GM18502 (cell line): ENCODE results near the gene KLHL29.

ENCODE experiments used
- ATAC-seq: cut with Tn5 transposase; IDR thresholded peaks from one replicate; pipeline ENCODE4 v1.9.1; 2021; ENCODE audit warnings: mild to moderate bottlenecking; ENCODE audit not compliant: unreplicated experiment, poor library complexity

The KLHL29 gene

GRCh38 chr2:23617811-23618215 is 232.8 kb downstream of the KLHL29 start:
- no peak for ATAC-seq

GRCh38 chr2:23618265-23618664 is 233.3 kb downstream of the KLHL29 start:
- no peak for ATAC-seq

- ATAC-seq = no peak
Observed at GRCh38 chr2:23618794-23619530, 234.0 kb downstream of the KLHL29 start.

DNA sequence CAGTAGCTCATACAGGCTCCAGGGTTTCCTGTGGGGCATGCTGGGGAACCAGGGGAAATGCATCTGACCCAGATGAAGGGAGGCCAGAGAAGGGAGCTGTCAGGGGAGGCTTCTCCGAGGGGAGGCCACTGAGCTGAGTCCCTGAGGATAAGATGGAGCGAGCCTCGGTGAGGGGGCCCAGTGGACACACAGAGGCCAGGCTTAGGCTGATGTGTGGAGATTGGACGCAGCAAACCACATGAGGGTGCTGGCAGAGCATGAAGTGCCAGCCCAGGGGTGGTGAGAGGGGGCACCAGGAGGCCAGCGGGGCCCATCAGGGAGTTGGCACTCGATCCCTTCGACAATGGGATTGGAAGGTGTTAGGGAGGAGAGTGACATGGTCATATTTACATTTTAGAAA is 235.0 kb downstream of the KLHL29 start:
- ATAC-seq = no peak

- no peak for ATAC-seq
Observed at GRCh38 chr2:23620841-23621341, 235.9 kb downstream of the KLHL29 start.

- no peak for ATAC-seq
Observed at GRCh38 chr2:23621616-23622015, 236.6 kb downstream of the KLHL29 start.

DNA sequence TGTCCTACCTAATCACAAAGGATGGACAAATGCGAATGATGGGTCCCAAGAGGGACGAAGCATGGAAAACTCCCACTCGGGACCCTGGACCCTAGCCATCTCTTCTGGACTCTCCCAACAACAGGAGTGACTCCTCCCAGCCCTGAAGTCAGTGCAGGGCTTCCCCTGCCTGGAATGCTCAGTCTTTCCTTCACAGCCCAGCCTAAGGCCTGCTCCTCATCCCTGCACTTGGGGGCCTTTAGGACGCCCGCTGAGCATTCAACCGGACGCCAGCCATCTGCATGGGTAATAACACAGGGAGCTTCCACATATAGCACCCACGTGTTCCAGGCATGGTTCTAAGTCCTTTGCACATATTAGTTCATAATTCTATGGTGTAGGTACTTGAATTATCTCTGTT is 237.5 kb downstream of the KLHL29 start:
- no peak for ATAC-seq

DNA sequence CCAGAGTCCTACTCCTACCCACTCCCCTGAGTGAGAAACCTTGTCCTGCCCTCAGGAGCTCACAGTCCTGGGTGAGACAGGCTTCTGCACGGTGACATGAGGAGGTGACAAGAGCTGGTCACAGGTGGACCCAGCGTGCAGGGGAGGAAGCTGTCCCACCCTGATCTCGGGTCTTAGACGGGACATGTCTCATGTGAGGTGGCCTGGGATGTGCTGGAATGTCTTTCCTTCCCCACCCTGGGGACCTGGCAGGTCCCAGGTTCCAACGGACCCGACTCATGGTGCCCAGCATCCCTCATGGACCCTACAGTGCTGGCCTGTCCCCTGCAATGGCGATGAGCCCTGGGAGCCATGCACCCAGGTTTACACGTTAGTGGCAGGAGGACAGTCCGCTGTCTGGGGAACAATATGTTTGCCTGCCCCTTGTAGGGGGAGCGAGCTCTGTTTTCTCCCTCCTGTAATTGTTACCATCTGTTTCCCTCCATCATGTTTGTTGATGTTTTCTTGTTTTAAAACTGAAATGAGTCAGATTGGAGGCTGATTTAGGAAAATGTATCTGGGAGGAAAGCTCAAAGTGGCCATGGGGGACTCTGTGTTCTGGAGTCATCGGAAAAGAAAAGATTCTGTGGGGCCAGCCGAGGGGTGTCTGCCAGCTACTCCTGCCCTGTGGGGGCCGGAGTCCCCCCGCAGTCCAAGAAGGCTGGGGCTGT is 238.1 kb downstream of the KLHL29 start:
- no peak for ATAC-seq

GRCh38 chr2:23624378-23624777 is 239.4 kb downstream of the KLHL29 start:
- ATAC-seq = no peak

DNA sequence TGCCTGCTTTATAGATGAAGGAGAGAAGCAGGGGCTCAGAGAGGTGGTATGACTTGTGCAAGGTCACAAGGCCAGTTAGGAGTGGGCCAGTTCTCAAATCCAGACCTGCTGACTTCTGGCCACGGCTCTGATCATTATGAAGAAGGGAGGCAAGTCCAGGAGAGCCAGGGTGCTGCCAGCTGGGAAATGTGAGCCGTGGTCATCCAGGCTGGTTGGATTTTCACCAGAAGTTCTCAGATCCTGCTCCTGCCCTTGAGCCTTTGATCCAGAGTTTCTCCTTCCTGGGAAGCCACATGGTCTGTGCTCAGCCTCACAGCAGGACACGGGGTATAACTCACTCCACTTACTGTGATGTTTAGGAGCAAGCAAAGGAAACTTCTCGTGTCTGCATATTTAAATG is 239.9 kb downstream of the KLHL29 start:
- no peak for ATAC-seq

- no peak for ATAC-seq
Observed at GRCh38 chr2:23625726-23626125, 240.7 kb downstream of the KLHL29 start.

GRCh38 chr2:23626701-23627230 is 241.8 kb downstream of the KLHL29 start:
- ATAC-seq = no peak

GRCh38 chr2:23627236-23628009 is 242.4 kb downstream of the KLHL29 start:
- ATAC-seq = no peak

- no peak for ATAC-seq
Observed at GRCh38 chr2:23628926-23629771, 244.2 kb downstream of the KLHL29 start.

GRCh38 chr2:23629772-23630480 is 244.9 kb downstream of the KLHL29 start:
- no peak for ATAC-seq

DNA sequence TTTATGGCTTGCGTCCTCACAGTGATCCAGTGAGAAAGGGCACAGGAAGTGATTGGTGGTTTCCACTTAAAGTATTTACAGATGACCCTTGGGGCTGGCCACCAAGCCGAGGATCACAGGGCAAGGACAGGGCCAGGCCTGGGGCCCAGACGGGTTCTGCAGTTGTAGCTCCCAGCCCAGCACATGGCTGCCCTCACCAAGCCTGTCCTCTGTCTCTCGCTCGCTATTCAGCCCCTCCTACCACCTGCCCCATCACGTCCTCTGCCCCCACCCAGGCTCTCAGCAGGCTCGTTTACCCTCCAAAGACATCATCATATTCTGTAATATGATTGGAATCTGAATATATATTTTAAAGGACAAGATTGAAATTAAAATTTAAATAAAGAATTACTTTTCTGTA is 246.0 kb downstream of the KLHL29 start:
- no peak for ATAC-seq

DNA sequence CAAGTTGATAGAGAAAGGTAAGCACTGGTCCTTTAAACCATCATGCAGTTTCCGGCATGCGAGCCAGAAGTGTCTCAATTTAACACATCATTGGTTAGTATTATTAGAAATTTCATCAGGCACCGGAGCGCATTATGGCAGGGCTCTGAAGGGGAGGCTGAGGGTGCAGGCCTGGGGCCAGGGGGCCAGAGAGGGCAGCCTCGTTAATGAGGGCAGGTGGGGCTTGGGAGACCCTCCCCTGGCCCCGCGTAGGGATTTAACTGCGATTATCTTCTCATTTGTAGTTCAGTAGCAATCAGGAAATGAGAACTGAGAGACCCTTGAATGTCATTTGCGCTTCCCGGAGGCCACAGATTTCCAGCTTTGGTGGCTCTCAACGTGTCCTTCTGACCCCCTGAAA is 246.4 kb downstream of the KLHL29 start:
- no peak for ATAC-seq

GRCh38 chr2:23632386-23632785 is 247.4 kb downstream of the KLHL29 start:
- ATAC-seq = no peak

GRCh38 chr2:23632831-23633395 is 247.9 kb downstream of the KLHL29 start:
- no peak for ATAC-seq
